H1 (cell line): ENCODE data around the gene OR5D18. TPM values are rescaled to one million over a fixed set of nuclear protein-coding genes. Genes with fewer than 3 reads are reported as not detected.

Experiments used
- CTCF ChIA-PET: fragments of 300-600 bp; sonication (Branson Sonifier 250); formaldehyde crosslinking; loops from one replicate; lab custom pipeline; 2021; ENCODE audit not compliant: partially characterized antibody; lab: Charles Lee
- POLR2A ChIA-PET: fragments of 300-600 bp; sonication (Branson Sonifier 250); formaldehyde crosslinking; loops from one replicate; lab custom pipeline; 2021; ENCODE audit warnings: inconsistent platforms; ENCODE audit not compliant: partially characterized antibody; lab: Charles Lee
- DNase-seq, 2 experiments: peaks; one replicate each; pipeline versions ENCODE4 v3.0.0 to v3.0.0-alpha.2; 2010 to 2022; ENCODE audit warnings: low spot score in 2 of 2, low read depth in 1 of 2, mixed read lengths in 1 of 2
- FAIRE-seq: peaks from 2 replicates; lab custom pipeline; 2011; peaks lifted over from hg19 to GRCh38; lab: Jason Lieb, UNC
- H2AFZ ChIP-seq: 2 replicates; pipeline ENCODE4 v1.8.1; 2012; ENCODE audit warnings: low read length, inconsistent platforms
- H2AK5ac ChIP-seq: 2 replicates; pipeline ENCODE4 v1.6.1; 2013; ENCODE audit warnings: low read depth, low read length
- H2BK120ac ChIP-seq: replicated peaks from 2 replicates; pipeline ENCODE3; 2013; ENCODE audit warnings: low read depth, low read length, inconsistent platforms
- H2BK12ac ChIP-seq: 2 replicates; pipeline ENCODE4 v1.6.1; 2013; ENCODE audit warnings: low read depth, low read length
- H2BK15ac ChIP-seq: 2 replicates; pipeline ENCODE4 v1.6.1; 2013; ENCODE audit warnings: low read length
- H2BK20ac ChIP-seq: 2 replicates; pipeline ENCODE4 v1.6.1; 2013; ENCODE audit warnings: low read length
- H2BK5ac ChIP-seq: 2 replicates; pipeline ENCODE4 v1.6.1; 2013; ENCODE audit warnings: low read depth, low read length
- H3K14ac ChIP-seq: 2 replicates; pipeline ENCODE4 v1.6.1; 2013; ENCODE audit warnings: inconsistent platforms; ENCODE audit not compliant: insufficient read length
- H3K18ac ChIP-seq: 2 replicates; pipeline ENCODE4 v1.6.1; 2013; ENCODE audit warnings: low read length; ENCODE audit errors: extremely low read depth
- H3K23ac ChIP-seq: 2 replicates; pipeline ENCODE4 v1.6.1; 2013; ENCODE audit warnings: inconsistent platforms; ENCODE audit not compliant: insufficient read length
- H3K23me2 ChIP-seq: 2 replicates; pipeline ENCODE4 v1.6.1; 2013; ENCODE audit warnings: low read depth, low read length
- H3K27ac ChIP-seq: 2 replicates; pipeline ENCODE4 v1.6.1; 2011; ENCODE audit warnings: low read depth, low read length, inconsistent platforms
- H3K27me3 ChIP-seq, 4 experiments: replicated peaks in 1 of 4; 1 replicate in 1 of 4; 2 replicates in 3 of 4; pipeline versions ENCODE4 v1.6.1 to v1.8.1; 2011 to 2013; ENCODE audit warnings: low read length in 3 of 4, mild to moderate bottlenecking in 3 of 4, inconsistent platforms in 2 of 4, mixed read lengths in 2 of 4, moderate library complexity in 1 of 4; ENCODE audit not compliant: control insufficient read depth in 3 of 4, insufficient read depth in 3 of 4; ENCODE audit errors: extremely low read depth in 1 of 4
- H3K36me3 ChIP-seq, 4 experiments: 2 replicates each; pipeline versions ENCODE4 v1.6.1 to v1.8.1; 2011 to 2013; ENCODE audit warnings: mild to moderate bottlenecking in 4 of 4, low read length in 3 of 4, moderate library complexity in 2 of 4, control low read depth in 1 of 4, inconsistent platforms in 1 of 4; ENCODE audit not compliant: insufficient read depth in 4 of 4, control insufficient read depth in 2 of 4
- H3K4ac ChIP-seq: replicated peaks from 2 replicates; pipeline ENCODE3; 2013; ENCODE audit warnings: low read length, low read depth, mixed read lengths, inconsistent platforms; ENCODE audit not compliant: insufficient read length
- H3K4me1 ChIP-seq, 4 experiments: replicated peaks in 1 of 4; 1 replicate in 1 of 4; 2 replicates in 3 of 4; pipeline versions ENCODE4 v1.6.1 to v1.8.1; 2011 to 2013; ENCODE audit warnings: low read length in 3 of 4, inconsistent platforms in 2 of 4, mixed read lengths in 1 of 4; ENCODE audit not compliant: insufficient read depth in 4 of 4, control insufficient read depth in 3 of 4
- H3K4me2 ChIP-seq, 2 experiments: 2 replicates each; pipeline versions ENCODE4 v1.6.1 to v1.8.1; 2011 to 2013; ENCODE audit warnings: low read depth in 2 of 2, low read length in 2 of 2, control low read depth in 1 of 2, inconsistent platforms in 1 of 2, mild to moderate bottlenecking in 1 of 2; ENCODE audit not compliant: insufficient read depth in 1 of 2
- H3K4me3 ChIP-seq, 4 experiments: fragments of 200-600, 300-600 bp in 1 of 4; sonication (generic), shearing (Covaris generic), sonication (Bioruptor Twin) in 1 of 4; 2 replicates each; pipeline versions ENCODE4 v1.5.1 to v1.8.1; 2011 to 2016; ENCODE audit warnings: low read length in 4 of 4, low read depth in 3 of 4, control low read depth in 2 of 4, inconsistent platforms in 2 of 4, mild to moderate bottlenecking in 2 of 4, mixed read lengths in 1 of 4, moderate library complexity in 1 of 4; ENCODE audit not compliant: insufficient read depth in 2 of 4; ENCODE audit errors: extremely low read depth in 1 of 4
- H3K56ac ChIP-seq: replicated peaks from 2 replicates; pipeline ENCODE3; 2013; ENCODE audit warnings: low read depth, mild to moderate bottlenecking, mixed read lengths, low read length, inconsistent platforms; ENCODE audit not compliant: insufficient read length
- H3K79me1 ChIP-seq: 2 replicates; pipeline ENCODE4 v1.6.1; 2013; ENCODE audit warnings: low read depth, low read length, control low read depth
- H3K79me2 ChIP-seq, 2 experiments: 2 replicates each; pipeline versions ENCODE4 v1.6.1 to v1.8.1; 2012 to 2013; ENCODE audit warnings: low read length in 2 of 2, mild to moderate bottlenecking in 2 of 2, inconsistent platforms in 1 of 2; ENCODE audit not compliant: insufficient read depth in 2 of 2, control insufficient read depth in 1 of 2
- H3K9ac ChIP-seq, 4 experiments: replicated peaks in 1 of 4; 1 replicate in 1 of 4; 2 replicates in 3 of 4; pipeline versions ENCODE4 v1.6.1 to v1.8.1; 2011 to 2013; ENCODE audit warnings: low read depth in 3 of 4, low read length in 3 of 4, control low read depth in 2 of 4, mild to moderate bottlenecking in 2 of 4, moderate library complexity in 2 of 4, inconsistent platforms in 1 of 4; ENCODE audit errors: extremely low read depth in 1 of 4
- H3K9me3 ChIP-seq, 2 experiments: 2 replicates each; pipeline versions ENCODE4 v1.6.1 to v1.8.1; 2012 to 2013; ENCODE audit warnings: mild to moderate bottlenecking in 2 of 2, moderate library complexity in 2 of 2, control low read depth in 1 of 2, inconsistent platforms in 1 of 2, low read depth in 1 of 2, low read length in 1 of 2, mixed read lengths in 1 of 2; ENCODE audit not compliant: insufficient read depth in 2 of 2
- H4K20me1 ChIP-seq, 2 experiments: replicated peaks in 1 of 2; 2 replicates each; pipeline versions ENCODE3 to v1.8.1; 2011 to 2013; ENCODE audit warnings: inconsistent platforms in 2 of 2, low read length in 2 of 2, mild to moderate bottlenecking in 1 of 2; ENCODE audit not compliant: insufficient read depth in 2 of 2, control insufficient read depth in 1 of 2
- H4K5ac ChIP-seq: 2 replicates; pipeline ENCODE4 v1.6.1; 2013; ENCODE audit warnings: low read length, low read depth, mixed read lengths, inconsistent platforms; ENCODE audit not compliant: insufficient read length
- H4K8ac ChIP-seq: 2 replicates; pipeline ENCODE4 v1.8.0; 2013; ENCODE audit warnings: mild to moderate bottlenecking, moderate library complexity, low read length, inconsistent platforms; ENCODE audit not compliant: insufficient read depth; ENCODE audit errors: extremely low read depth
- H4K91ac ChIP-seq: replicated peaks from 2 replicates; pipeline ENCODE3; 2013; ENCODE audit warnings: low read length, mixed read lengths, inconsistent platforms; ENCODE audit not compliant: insufficient read length
- RNF2 ChIP-seq: fragments of 200-900, 300-1000 bp; sonication (generic); IDR thresholded peaks from 2 replicates; pipeline ENCODE4 v1.7.1; 2016; ENCODE audit warnings: borderline replicate concordance, low read depth, mild to moderate bottlenecking, antibody characterized with exemption, low read length; ENCODE audit not compliant: poor library complexity, severe bottlenecking; ENCODE audit errors: missing control alignments
- SAP30 ChIP-seq: fragments of 300-600 bp; sonication (generic); IDR thresholded peaks from 2 replicates; pipeline ENCODE4 v1.7.1; 2012; ENCODE audit warnings: low read length, moderate library complexity, mild to moderate bottlenecking, inconsistent platforms; ENCODE audit not compliant: insufficient read depth, insufficient replicate concordance
- WGBS, 2 experiments: shearing (Covaris generic) in 1 of 2; methylation state at CpG; one replicate each; pipeline versions ENCODE4 v1.1.6 to v1.1.7; 2013 to 2015; ENCODE audit warnings: low lambda C conversion rate in 2 of 2, mixed read lengths in 2 of 2, inconsistent platforms in 1 of 2, low coverage in 1 of 2, missing lambda C conversion rate in 1 of 2; ENCODE audit not compliant: insufficient replicate concordance in 2 of 2, insufficient coverage in 1 of 2, insufficient read length in 1 of 2; ENCODE audit errors: extremely low coverage in 1 of 2, missing lambda C conversion rate in 1 of 2; 5-methylcytosine and 5-hydroxymethylcytosine counted together
- polyA plus RNA-seq, 7 experiments: library from polyadenylated mRNA; depleted of rRNA in 3 of 7; stranded (reverse) in 5 of 7; unstranded in 2 of 7; fragments of >200 nt in 5 of 7; fragments of 200-250 nt in 2 of 7; gene quantifications; 1 replicate in 5 of 7; 2 replicates in 1 of 7; 4 replicates in 1 of 7; pipeline versions ENCODE4 v1.2.1 to v1.2.3, GENCODE V29; 2011 to 2013; ENCODE audit warnings: missing spikeins in 2 of 7, mixed read lengths in 2 of 7
- total RNA-seq: library from RNA; stranded (reverse); fragmentation: NEBNext Ultra II Directional; extraction: Animal tissue kit (Norgen Biotek cat#: 25700); gene quantifications from 2 replicates; pipeline ENCODE4 v1.2.1, GENCODE V29; 2021

The OR5D18 gene
- total and polyA plus RNA-seq, 2 of the 8 experiments (the other 6 are each of a cell fraction or from before 2014, with no cell fraction given), result not detected

- H2AFZ ChIP-seq, result no peak overlapping the region
- no peak overlapping the region for H4K91ac ChIP-seq
- no peaks in the 10 kb centered on the region for H3K23me2 ChIP-seq
- TF ChIP-seq SAP30 (no peak), RNF2 (no peak)
- H3K4ac ChIP-seq, result no peak overlapping the region
- WGBS, 2 experiments, result 40% methylated on average over 1 of the region's 1 CpG; no CpG with 5 or more reads in 1 of the 2 experiments
- no peak overlapping the region for H2BK5ac ChIP-seq
- H3K23ac ChIP-seq, result no peak overlapping the region
- H3K27me3 ChIP-seq, result no peaks in the 10 kb centered on the region
- no peaks in the 10 kb centered on the region for H3K79me1 ChIP-seq
- H3K79me2 ChIP-seq, result no peaks in the 10 kb centered on the region
- no peak overlapping the region for H3K18ac ChIP-seq
- H4K8ac ChIP-seq, result no peak overlapping the region
- FAIRE-seq (no peak), DNase-seq (no peak)
- H2BK120ac ChIP-seq, result no peak overlapping the region
- ChIA-PET POLR2A (no interaction called here), CTCF (no interaction called here)
- H3K4me2 ChIP-seq, result no peak overlapping the region
- H3K9ac ChIP-seq, result no peak overlapping the region
- no peaks in the 10 kb centered on the region for H3K4me1 ChIP-seq
- no peak overlapping the region for H3K14ac ChIP-seq
- no peak overlapping the region for H2BK12ac ChIP-seq
- H3K9me3 ChIP-seq, result peaks cover 35 to 44% of the 10 kb centered on the region in 2 experiments
- H2BK15ac ChIP-seq, result no peak overlapping the region
- H3K27ac ChIP-seq, result no peak overlapping the region
- no peak overlapping the region for H3K4me3 ChIP-seq
- H2BK20ac ChIP-seq, result no peak overlapping the region
- no peaks in the 10 kb centered on the region for H4K20me1 ChIP-seq
- no peak overlapping the region for H4K5ac ChIP-seq
- H3K56ac ChIP-seq, result no peak overlapping the region
- H3K36me3 ChIP-seq, result no peaks in the 10 kb centered on the region
- no peak overlapping the region for H2AK5ac ChIP-seq
Measured at GRCh38 chr11:55854704-55855103, 35.3 kb downstream of the OR5D18 start.
